ENCODE measurements around the gene COX5A.

COX5A gene

GRCh38 chr15:74870436-74871215 lies 67.2 kb downstream of the COX5A start:
- no peak for DNase-seq (ENCODE audit: low spot score)
